Activated CD4-positive, alpha-beta T cell treated with anti-CD3 and anti-CD28 coated beads, Interleukin-2, Interleukin-6, amounts not matched to agents 100 ng/mL and 50 ng/mL, durations not matched to agents 16 hours and 8 hours (primary cell): ENCODE data around the gene RXRA.

Experiments used
- DNase-seq: peaks from one replicate; pipeline ENCODE4 v3.0.0-alpha.2; 2020

Gene RXRA

DNA sequence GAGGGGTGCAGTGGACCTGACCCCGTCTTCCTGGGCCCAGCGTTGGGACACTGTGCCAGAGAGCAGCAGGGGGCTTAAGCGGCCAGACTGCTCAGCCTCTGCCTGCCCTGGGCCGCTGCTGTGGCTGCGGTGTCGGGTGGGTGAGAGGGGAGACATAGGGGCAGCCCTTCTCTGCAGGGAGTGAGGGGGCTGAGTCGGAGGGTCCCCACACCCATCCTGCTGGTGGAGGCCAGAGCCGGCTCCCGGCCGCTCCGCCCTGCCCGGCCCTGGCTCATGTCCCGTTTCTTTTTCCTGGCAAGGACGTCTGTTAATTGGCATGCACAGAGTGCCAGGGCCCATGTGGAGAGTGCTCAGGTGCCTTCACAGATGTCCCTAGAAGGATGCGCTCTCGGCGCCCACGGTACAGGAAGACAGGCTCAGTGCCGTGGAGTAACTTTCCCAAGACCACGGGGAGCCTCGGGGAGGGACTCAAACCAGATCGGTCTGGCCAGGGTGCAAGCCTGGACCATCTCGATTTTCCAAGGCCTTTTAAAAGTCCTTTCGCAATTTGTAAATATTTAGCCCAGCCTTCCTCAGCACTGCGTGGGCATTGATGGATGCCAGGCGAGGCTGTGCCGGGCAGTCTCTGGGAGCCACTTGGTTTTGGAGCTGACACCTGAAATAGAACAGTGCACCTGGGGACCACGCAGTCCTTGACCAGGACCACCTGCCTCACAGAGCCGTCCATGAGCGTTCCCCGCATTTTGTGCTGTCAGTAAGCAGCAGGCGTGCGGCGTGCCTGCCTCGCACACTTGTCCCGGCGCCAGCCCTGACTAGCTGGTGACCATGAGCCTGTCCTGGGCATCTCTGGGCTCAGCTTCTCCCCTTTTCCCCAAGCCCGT lies 60.9 kb downstream of the RXRA start:
- no peak for DNase-seq

DNA sequence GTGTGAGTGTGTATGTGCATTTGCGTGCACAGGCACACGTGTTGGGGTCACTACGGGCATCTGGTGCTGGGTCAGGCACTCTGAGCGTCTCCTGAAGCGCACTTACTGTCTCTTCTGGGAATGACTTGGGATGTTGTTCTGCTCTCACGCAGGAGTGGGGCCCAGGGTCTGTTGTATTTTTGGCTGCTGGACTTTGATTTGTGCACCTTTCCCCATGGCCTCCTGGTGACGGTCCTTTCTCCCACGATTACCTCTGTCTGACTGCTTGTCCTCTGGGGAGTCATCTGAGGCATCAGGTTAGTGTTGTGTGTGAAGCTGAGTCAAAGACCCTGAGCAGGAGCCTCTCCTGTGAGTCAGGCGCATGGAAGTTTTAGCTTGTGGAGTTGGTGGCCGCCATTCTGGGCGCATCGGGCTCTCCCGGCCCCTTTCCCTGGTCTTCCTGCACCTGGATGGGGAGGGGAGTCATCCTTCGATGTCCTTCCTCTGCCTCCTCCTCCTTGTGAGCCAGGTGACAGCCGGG lies 62.1 kb downstream of the RXRA start:
- no peak for DNase-seq

DNA sequence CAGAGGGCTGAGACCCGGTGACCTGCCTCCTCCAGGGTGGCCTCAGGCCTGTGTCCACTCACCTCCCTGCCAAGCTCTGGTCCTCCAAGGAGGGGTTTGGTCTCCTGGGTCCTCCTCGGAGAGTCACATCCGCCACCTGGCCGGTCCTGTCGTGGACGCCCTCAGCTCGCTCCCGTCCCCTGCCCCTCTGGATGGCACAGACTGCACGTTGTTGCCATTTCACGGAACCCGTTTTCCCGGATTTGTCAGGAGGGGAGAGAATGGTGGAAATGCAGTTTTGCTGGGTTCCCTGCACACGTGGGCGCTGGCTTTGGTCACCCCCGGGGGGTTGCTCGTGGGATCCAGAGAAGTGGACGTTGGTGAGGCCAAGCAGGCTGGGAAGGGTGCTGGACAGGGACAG lies 62.7 kb downstream of the RXRA start:
- no peak for DNase-seq

DNA sequence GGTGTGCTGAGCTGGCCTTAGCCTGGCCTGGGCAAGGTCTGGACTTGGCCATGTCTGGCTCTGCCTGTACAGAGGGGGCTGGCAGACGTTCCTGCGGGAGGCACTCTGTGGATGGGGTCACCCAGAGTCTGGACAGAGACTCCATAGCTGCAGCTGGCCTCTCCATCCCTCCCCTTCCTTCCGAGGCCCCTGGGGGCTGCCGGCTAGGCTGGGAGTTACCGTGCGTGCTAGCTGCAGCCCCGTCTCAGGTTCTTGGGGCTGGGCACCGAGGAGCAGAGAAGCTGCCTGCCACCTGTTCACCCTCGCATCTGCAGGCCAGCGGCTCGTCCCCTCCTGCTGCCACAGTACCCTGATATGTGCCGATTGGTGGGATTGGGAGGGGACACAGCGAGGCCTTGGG lies 63.4 kb downstream of the RXRA start:
- no peak for DNase-seq

DNA sequence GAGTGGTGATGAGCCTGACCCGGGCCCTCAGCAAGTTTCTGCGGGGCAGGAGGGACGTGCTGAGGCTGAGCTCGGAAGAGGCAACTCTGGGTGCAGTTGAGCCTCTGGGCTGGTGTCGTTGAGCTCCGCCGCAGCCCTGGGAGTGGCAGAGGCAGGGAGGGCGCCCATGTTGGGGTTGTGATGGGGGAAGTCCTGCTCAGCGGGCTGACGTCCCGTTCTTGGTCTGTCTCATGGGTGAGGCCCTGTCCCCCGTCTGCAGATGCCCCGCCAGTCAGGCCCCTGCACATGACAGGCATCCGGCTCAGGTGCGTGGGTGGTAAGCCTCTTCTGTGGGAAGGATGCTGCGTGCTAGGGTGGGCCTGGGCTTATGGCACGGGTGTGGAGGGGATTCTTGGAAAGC lies 64.3 kb downstream of the RXRA start:
- DNase-seq = peak; percentile 82

DNA sequence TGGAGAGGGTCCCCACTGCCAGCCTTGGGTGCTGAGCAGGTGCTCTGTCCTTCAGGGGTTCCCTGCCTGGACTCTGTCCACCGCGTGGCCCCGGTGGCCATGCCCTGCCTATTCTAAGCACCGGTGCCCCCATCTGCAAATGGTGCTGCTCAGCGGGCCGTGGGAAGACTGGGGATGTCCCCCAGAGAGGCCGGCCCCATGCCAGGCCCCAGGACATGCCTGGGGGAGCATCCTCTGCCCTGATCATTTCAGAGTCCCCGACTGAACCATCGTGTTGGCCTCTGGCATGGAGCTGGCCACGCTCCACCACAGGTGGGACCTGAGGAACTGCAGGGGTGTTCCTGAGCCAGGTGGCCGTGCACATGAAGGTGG lies 64.7 kb downstream of the RXRA start:
- DNase-seq = no peak

DNA sequence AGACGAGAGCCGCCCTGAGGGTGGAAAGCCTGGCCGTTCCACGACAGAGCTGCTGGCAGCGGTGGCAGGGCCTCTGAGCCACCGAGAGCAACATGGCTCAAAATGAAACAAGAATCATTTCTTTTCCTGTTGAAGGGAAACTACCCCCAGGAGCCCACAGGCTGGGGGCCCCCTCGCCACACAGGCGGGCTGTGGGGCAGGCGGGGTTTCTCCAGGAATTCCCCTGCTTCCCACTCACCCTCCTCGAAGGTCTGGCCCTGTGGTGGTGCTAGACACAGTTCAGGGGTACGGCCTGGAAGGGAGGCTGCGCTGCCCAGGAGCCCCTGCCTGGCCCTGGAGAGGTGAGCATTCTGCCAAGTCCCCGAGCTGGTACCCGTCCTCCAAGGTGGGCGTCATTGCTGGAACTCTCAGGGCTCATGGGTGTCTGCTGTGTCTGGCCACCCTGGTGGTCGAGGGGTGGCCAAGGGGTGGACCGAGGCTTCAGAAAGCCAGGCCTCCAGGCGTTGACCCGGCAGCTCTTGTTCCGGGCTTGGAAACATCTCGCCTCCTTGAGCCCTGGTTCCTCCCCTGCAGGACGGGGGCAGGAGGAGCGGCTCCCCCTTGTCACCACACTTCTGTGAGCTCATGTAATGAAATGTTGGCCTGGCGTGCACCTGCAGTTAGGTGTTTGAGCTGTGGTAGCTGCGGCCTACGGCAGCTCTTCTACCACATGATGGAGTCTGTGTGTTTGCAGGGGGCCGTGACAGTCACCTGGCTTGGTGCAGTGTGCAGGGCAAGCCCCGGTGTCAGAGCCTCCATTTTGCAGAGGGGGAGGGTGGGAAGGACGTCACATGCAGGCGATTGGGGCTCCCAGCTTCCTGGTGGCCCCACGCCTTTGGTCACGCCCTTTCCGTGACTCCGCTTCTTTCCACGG lies 65.3 kb downstream of the RXRA start:
- DNase-seq = peak; percentile 87

DNA sequence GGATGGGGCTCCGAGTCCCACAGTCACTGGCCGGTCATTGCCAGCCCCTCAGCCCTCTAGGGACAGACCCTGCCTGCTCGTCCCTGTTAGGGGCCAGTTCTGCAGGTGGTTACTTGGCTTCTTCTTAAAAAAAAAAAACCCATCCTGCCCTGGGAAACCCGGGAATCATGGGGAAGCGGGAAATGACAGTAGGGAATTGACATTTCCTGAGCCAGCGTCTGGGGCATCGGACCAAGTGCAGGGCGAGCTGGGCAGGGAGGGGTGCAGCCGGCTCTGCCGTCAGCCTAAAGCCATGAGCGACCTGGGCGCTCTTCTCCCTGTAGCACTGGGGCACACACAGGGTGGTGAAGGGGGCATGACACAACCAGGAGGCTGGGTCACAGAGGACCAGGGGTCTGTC lies 66.6 kb downstream of the RXRA start:
- DNase-seq = no peak

DNA sequence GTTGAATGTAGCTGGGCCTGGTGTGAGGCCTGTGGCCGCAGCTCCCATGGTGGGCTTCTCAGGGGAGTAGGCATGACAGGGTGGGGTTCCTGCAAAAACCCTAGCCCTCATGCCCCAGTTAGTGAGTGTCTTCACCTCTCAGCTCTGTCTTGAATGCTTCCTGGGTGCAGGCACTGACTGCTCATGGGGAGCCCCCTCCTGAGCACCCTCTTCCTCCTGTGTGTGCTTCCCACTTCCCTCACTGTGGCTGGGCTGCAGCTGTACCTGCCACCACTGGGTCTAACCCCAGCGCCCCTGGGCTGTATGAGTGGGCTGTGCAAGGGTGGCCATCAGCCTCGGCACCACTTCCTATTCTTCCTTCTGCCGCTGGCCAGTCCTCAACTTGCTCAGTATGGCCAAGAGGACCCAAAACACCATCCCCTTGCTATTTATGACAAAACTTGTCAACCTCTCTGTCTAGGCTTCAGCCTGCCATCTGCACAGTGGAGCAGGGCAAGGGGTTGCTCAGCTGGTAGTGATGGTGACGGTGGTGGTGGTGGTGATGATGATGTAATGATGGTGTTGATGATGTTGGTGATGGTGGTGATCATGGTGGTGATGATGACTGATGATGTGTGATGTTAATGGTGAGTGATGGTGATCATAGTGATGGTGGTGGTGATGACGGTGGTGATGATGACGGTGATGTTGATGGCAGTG lies 67.5 kb downstream of the RXRA start:
- no peak for DNase-seq

DNA sequence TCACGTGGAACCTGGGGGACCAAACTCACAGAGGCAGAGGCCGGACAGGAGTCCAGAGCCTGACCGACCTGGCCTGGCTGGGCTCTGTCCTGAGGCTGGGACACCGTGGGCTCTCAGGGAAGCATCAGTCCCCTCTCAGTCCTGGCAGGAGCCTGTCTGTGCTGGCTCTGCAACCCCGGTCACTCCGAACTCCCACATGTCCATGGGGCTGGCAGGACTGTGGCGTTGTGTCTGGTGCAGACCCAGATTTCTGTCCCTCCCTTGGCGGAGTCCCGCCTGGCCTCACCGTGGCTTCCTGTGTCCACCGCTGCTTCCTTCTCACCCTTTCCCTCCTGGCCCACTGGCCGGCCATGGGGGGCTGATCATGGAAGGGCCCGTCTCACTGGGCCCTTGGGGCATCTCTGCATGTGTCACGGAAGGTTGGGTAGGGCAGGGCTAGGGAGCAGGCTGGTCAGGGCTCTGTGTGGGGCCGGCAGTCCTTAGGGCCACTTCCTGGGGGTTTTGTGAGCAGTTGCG lies 68.8 kb downstream of the RXRA start:
- DNase-seq = no peak

DNA sequence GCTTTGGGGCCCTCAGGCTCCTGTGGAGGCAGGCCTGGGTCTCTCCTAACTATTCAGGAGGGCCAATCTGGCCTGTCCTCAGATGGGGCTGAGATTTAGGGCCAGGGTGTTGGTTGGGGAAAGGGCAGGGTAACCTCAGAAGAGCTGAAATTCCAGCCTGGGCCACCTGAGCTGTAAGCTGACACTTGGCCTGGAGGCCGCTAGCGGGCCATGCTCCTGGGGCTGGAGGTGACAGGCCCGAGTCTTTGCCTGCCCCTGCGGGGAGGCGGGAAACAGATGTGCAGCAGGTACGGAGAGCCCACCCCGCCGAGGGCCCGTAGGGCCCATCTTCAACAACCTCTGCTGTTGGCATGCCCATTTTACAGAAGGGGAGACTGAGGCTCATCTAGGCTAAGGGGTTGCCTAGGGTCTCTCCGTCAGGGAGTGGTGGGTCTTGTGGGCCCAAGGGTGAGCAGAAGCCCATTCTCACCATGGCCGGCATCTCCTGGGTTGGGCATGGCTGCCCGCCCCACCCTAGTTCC lies 69.5 kb downstream of the RXRA start:
- no peak for DNase-seq

DNA sequence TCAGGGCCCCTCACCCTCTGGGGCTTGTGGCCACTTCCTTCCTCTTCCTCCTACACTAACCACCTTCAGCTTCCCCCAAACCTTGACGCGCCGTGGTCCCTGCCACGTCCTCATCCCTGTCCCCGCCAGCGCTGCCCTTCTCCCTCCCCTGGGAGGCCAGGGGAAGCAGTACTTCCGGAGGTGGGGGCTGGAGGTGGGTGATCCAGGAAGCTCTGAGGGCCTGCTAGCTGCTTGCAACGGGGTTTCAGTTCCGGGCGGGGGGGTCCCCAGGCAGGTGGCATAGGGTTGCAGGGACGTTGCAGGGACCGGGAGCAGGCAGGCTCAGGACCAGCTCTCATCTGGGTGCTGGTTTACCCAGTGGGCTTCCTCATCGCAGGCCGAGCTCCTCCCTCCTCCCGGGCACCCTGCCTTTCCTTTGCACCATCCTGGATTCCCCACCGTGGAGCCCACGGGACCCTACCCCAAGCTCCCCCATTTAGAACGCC lies 70.0 kb downstream of the RXRA start:
- peak; percentile 77 for DNase-seq

DNA sequence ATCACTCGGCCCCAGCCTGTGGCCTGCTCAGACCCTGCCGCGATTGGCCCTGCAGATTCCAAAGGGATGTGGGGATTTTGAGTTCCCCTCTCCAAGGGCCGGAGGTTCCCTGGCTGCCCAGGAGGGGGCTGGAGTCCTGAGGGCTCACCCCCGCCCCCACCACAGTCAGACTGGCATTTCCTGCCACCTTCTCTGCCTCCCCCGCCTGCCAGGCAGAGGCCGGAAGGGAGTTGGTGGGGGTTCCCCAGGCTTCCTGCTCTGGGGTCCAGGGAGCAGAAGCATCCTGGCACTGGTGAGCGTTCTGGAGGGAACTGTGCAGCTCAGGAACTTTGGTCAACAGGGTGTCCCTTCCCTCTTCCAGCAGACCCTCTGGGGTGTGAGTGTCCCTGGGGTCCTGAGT lies 70.6 kb downstream of the RXRA start:
- peak; percentile 74 for DNase-seq

DNA sequence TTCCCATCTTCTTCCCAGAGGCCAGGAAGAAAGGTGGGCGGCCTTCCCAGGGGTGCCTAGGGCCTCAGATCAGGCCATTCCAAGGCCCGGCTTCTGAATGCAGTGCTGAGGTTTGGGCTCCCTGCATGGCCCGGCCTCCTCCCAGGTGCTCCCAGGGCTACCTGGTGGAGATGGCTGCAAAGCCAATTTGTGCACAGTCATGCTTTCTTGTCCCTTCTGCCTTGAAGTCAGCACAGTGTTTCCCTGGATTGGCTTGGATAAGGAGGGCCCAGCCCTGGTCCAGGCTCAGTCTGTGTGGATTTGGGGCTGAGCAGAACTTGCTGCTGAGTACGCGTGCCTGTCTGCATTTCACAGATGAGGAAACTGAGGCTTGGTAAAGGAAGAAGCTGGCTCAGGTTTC lies 72.5 kb downstream of the RXRA start:
- no peak for DNase-seq

DNA sequence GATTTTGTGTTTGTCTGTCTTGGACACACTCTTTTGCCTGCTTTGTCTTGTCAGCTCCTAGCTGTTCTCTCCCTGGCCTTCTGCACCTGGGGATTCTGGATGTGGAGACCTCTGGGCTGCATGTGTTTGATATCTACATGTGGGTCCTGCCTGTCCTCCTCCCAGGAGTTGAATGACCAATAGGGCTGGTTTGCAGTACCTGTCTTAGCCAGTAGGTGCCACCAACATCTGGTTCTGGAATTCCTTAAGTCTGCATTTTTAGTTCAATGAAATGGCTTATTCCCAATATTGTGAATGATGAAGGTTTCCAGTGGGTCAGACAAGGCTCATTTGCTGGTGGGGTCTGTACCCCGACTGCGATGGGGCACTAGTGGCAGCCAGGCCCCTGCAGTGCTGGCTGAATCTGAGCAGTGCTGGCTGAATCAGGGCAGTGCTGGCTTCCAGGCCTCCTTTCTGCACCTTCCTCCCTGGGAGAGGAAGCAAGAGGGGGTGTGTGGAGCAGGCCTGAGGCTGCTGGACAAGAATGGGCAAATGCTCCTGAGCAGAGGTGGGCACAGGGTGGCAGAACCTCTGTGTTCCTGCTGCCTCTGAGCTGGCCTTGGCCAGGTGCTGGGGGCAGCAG lies 73.3 kb downstream of the RXRA start:
- peak; percentile 30 for DNase-seq

DNA sequence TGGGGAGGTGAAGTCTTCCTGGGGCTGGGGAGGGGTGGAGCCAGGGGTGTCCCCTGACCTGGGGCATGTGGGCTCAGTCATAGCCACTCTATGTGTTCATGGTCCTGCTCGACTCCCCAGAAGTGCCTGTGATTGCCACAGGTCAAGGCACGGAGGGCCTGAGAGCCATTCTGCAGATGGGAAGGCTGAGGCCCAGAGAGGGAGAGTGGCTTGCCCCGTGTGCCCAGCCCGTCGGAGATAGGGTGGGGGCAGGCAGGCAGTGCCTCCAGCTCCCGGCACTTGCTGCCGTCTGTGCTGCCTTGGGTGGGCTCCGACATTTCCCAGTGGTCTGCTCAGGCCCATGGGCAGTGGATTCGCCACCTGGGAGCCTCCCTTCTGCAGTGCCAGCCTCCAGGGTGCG lies 74.0 kb downstream of the RXRA start:
- no peak for DNase-seq

DNA sequence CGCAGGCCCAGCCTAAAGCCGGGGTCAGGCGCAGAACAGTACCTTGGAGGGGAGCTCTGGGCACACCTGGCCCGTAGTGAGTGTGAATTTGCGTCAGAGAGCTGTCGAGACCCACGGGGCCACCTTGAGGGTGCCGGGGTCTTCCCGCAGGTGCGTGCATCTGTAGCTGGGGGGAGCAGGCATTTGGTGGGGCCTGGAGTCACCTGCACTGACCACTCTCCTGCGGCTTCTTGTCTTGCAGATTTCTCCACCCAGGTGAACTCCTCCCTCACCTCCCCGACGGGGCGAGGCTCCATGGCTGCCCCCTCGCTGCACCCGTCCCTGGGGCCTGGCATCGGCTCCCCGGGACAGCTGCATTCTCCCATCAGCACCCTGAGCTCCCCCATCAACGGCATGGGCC lies 75.1 kb downstream of the RXRA start:
- no peak for DNase-seq

DNA sequence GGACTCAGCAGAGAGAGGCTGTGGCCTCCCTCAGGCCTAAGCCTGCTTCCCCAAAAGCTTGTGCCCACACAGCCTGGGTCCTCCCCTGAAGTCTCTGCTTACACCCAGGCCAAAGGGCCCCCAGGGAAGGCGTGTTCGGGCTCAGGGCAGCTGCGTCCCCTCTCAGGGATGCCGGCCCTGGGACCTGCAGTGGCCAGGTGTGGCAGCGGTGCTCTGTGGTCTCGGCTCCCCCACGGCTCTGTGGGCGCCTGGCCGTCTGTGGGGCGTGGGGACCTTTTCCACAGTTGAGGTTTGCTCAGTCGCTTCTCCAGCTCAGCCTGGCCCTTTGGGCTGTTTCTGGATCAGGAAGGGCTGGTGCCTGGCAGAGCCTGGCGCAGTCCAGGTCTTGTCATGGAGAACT lies 75.9 kb downstream of the RXRA start:
- DNase-seq = no peak

DNA sequence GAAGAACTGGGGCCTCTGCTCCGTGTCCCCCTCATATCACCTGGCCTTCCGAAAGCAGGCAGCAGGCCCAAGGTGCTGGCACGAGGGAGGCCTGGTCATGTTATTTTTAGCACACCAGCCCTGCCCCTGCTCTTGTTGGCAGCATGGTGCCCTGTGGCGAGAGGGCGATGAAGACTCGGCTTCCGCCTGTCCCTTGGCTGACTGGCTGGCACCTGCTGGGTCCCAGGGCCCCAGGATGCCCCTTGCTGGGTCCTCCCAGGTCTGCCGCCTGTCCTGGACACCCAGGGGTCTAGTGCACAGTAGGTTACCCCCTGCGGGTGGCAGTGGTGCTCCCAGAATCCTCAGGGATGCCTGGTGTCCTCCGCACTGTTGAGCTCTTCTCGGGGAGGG lies 77.0 kb downstream of the RXRA start:
- DNase-seq = no peak

DNA sequence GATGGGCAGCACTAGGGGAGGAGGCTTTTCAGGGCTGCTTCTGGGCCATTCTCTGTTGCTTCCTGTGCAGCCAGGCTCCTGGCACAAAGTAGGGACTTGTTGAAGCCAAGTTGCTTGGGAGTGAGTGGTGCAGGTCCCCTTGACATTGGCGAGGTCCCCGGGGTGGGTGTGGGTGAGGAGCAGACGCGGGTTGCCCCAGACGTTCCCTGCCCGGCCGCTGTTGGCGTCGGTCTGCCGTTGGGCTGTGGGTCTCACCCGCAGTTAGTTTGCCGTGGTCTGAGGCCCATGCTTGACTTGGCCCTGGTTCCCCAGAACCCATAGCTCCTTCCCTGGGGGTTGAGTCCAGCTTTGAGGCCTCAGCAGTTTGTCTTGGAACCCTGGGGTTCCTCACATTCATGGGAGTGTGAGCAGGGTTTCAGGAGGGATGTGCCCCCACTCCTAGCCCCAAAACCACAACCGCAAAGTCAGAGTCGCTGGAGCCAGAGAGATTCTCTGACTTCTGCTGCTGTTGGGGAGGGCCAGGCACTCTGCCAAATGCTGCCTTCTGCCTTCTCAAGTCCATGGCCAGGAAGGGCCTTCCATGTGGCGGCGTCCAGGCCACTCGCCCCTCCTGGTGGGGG lies 77.5 kb downstream of the RXRA start:
- DNase-seq = peak; percentile 51
